ENCODE results near the gene ZNF787.
"Not testable (repeated sequence)": the region's sequence is repeated elsewhere in the genome, so short reads cannot be mapped to it uniquely, and the experiment has no call there.

The ZNF787 gene

DNA sequence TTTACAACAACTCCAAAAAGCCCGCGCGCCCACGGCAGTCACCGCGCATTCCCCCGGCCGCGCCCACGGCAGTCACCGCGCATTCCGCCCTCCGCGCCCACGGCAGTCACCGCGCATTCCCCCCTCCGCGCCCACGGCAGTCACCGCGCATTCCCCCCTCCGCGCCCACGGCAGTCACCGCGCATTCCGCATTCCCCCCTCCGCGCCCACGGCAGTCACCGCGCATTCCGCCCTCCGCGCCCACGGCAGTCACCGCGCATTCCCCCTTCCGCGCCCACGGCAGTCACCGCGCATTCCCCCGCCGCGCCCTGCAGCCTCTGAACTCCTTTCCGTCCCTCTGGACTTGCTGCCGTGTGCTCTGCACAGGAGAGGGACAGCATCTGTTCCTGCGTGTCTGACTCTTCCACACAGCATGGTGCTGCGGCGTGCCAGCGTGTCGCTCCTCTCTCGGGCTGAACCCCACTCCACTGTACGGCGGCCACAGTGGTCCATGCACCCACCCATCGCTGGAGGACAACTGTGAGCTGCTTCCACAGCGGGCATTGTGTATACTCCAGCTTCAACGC lies 15.2 kb downstream of the ZNF787 start:
- DNase-seq (ENCODE audit: low read depth in 2 of 2), result not testable (repeated sequence)

DNA sequence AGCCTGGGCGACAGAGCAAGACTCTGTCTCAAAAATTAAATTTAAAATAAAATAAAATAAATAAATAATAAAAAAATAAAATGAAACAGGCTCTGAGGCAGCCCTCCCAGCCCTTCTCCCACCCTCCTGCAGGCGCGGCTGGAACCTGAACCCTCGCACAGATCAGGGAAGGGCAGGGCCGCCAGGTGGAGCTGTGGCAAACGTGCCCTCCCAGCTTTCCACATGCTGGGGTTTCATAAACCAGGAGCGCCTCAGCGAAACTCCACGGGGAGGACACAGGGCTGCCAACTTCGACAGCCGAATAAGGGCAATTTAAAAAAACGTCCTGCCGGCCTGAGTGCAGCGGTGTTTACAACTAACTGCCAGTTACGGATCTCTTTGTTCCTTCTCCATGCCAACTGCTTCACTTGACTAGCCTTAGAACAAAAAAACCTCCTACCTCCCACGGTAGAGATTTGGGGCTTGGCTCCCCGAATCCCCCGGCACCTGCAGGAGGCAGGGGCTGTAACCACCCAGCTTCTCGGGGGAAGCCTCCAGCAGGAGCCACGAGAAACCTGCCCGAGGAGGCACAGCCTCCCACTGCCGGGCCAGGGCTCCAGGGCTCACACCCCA lies 15.9 kb downstream of the ZNF787 start:
- DNase-seq (ENCODE audit: low read depth in 2 of 2), result peak; percentile 19 to 29

DNA sequence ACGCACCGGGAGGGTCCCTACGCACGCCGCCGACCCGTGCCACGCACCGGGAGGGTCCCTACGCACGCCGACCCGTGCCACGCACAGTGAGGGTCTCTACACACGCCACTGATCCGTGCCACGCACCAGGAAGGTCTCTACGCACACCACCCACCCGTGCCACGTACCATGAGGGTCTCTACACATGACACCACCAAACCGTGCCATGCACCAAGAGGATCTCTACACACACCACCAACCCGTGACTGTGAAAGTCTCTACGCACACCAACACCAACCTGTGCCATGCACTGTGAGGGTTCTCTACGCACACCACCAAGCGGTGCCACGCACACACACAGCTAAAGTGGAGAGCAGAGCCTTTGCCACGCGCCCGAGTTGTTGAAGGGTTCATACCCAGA lies 16.7 kb downstream of the ZNF787 start:
- DNase-seq (ENCODE audit: low read depth in 2 of 2), result no peak

GRCh38 chr19:56103027-56103614 lies 18.0 kb downstream of the ZNF787 start:
- no peak for DNase-seq (ENCODE audit: low read depth in 2 of 2)

DNA sequence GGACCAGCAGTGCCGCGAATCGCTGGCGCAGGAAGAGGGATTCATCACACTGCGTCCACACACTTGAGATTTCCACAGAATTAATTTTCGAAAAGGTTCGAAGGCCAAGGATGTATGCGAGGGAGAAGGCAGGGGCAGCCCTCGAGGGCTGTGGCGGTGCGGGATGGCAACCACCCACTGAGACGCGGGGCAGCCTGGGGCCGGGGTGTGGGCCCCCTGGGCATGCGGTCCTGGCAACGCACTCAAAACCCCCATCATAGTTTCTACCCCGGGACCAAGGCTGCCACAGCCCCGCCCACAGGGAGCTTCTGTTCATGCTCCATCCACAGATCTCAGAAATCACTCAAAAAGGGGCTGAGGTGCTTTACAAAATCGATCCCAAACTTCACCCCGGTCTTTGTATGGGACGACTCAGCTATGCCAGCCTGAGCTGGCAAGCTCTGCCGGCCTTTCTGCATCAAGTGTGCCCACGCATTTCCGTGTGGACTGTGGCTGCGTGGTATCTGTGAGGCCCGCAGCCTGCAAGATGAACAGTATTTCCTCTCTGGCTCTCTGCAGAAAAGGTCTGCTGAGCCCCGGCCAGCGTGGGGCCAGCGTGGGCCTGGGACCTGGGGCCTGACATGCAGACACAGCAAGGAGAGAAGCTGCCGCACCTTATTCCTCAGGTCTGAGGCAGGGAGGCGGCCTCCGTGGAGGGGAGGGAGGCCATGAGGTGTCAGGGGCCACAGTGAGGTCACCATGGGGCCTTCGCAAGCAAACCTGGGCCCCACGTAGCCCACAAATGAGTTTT lies 19.2 kb downstream of the ZNF787 start:
- DNase-seq (ENCODE audit: low read depth in 2 of 2), result no peak

- no peak for DNase-seq (ENCODE audit: low read depth in 2 of 2)
Measured at GRCh38 chr19:56101095-56101494, 20.0 kb downstream of the ZNF787 start.

DNA sequence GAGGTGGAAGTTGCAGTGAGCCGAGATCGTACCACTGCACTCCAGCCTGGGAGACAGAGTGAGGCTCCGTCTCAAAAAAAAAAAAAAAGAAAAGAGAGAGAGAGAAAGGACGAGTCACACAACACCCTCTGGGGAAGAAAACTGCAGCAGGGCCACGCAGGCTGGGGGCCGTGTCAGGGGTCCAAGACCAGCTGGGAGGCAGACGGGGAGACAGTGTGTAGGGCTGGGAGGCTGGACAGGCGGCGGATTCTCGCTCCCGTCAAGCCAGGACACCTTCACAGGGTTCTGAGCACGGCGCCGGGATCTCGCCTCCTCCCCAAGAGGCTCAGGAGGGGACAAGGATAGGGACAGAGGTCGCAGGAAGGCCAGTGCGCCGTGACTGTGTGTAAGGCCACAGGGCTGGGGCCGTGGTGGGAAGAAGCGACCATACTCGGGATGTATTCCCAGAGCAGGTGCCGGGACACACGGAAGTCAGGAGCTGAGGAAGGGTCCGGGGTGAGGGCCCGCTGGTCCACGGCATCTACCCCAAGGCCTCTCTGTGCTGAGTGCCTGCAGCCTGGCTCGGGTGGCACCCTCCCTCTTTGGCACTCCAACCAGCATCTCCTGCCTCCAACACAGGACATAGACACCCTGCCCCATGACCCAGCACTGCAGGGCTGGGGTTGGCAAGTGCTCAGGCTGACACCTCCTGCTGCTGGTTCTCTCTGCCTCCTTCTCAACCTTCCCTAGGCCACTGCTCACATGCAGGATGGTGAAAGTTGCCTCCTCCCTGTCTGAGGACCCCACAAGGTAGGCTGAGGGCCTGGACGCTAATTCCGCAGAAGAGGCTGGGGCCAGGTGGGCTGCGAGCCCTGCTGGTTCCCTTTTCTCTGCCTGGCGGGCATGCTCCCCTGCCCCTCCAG lies 21.2 kb downstream of the ZNF787 start:
- no peak for DNase-seq (ENCODE audit: low read depth in 2 of 2)

DNA sequence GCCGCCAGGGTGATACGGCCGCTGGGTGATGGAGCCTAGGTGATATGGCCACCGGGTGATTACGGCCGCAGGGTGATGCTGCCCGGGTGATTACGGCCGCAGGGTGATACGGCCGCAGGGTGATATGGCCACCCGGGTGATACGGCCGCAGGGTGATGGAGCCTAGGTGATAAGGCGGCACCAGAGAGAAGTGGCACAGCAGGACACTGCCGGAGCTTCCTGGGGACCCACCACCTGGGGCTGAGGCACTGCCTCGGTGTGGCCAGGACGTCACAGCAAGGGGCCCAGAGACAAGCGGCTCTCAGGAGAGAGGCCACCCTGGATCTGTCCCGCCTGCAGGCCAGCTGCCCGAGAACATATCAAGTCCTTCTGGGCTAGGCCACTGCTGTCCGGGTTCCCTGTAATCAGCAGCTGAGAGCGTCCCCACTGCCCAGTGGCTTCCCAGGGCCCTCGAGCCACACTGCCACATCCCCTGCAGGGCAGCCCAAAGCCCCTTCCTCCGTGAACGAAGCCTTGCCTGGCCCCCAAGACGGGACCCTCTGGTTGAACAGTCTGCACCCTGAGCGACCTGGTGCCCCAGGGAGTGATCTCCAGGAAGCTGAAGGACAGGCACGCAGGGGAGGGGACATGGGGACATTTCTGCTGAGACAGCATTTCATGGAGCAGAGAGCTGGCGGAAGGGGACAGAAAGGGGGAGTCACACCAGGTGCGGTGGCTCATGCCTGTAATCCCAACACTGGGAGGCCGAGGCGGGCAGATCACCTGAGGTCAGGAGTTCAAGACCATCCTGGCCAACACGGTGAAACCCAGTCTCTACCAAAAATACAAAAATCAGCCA lies 22.1 kb downstream of the ZNF787 start:
- no peak for DNase-seq (ENCODE audit: low read depth in 2 of 2)

- DNase-seq (ENCODE audit: low read depth in 2 of 2), result not testable (repeated sequence)
Measured at GRCh38 chr19:56098237-56098636, 22.9 kb downstream of the ZNF787 start.

- DNase-seq (ENCODE audit: low read depth in 2 of 2), result no peak
Measured at GRCh38 chr19:56097776-56098175, 23.3 kb downstream of the ZNF787 start.

DNA sequence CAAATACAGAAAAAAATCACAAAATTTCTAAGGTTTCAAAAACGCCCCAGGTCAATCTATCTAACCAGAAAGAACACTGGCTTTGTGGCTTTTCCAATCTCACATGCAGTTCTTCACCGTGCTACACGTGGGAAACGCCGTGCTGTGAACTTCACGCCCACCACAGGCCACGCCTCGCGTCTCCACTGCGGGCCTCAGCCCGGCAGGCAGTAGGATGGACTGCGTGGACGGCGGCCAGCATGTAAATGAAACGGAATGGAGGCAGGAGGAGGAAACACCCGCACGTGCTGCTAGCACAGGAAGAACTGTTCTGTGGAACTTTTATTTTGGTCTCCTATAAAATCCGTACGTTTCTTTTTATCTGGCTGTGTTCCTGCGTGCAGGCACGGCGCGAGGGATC lies 23.8 kb downstream of the ZNF787 start:
- DNase-seq (ENCODE audit: low read depth in 2 of 2), result no peak

DNA sequence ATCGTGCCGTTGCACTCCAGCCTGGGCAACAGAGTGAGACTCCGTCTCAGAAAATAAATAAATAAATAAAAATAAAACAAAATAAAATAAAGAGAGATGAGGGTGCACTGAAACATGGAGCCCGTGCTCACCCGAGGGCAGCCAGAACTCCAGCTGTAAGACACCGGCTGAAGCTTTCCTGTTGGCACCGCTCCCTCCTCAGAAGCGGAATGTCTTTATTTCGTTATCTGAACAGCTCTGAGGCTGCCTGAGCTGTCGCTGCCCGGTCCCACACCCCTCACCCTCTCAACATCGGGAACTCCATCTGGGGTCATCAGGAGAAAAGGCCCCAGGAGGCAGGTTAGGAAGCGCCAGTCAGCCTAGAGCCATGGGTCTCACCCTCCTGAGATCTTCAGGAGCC lies 24.4 kb downstream of the ZNF787 start:
- DNase-seq (ENCODE audit: low read depth in 2 of 2), result no peak

GRCh38 chr19:56094449-56094848 lies 26.6 kb downstream of the ZNF787 start:
- no peak for DNase-seq (ENCODE audit: low read depth in 2 of 2)

- DNase-seq (ENCODE audit: low read depth in 2 of 2), result no peak
Measured at GRCh38 chr19:56092685-56093631, 28.1 kb downstream of the ZNF787 start.

DNA sequence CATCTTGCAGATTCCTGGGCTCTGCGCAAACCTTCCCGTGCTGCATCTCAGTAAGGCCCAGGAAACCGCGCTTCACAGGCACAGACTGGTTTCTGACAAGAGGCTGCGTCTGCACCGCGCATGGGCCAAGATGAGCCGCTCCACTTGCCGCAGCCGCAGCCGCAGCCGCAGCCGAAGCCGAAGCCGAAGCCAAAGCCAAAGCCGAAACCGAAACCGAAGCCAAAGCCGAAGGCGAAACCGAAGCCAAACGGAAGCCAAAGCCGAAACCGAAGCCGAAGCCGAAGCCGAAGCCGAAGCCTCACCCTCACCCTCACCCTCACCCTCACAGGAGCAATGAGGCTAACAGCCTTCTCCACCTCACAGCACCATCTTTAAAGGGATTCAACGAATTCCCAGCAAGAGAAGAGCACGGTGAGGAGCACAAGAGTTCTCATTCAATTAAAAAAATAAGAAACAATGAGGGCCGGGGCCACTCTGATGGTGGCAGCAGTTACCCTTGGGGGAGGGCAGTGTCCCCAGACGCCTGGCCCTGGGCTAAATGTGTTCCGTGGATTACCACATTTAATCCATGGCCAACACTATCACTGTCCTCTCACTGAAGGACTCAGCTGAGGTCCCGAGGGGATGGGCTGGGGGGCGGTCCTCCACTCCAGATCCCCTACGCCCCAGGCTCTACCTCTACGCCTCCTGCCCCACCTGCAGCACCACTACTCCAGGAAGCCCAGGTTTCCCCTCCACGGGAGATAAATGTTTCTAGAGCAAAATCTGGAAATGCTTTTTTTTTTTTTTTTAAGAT lies 29.1 kb downstream of the ZNF787 start:
- no peak for DNase-seq (ENCODE audit: low read depth in 2 of 2)

DNA sequence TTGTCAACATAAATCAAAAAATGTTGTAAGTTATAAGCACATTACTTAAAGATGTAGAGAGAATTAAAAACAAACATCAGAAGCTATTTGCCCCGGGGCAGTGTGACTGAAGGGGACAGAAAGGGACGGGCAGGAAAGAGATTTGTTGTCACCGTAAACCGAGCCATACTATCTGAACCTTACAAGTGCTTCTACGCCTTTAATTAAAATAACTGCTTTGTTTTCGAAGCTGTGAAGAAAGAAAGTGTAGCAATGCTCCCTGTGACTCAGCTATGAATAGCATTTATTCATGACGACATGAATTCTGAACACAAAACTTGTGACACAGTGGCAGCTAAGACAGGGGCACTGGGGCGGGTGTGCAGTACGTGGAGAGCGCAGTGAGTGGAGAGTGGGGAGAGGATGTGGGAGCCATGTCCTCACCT lies 30.0 kb downstream of the ZNF787 start:
- no peak for DNase-seq (ENCODE audit: low read depth in 2 of 2)

DNA sequence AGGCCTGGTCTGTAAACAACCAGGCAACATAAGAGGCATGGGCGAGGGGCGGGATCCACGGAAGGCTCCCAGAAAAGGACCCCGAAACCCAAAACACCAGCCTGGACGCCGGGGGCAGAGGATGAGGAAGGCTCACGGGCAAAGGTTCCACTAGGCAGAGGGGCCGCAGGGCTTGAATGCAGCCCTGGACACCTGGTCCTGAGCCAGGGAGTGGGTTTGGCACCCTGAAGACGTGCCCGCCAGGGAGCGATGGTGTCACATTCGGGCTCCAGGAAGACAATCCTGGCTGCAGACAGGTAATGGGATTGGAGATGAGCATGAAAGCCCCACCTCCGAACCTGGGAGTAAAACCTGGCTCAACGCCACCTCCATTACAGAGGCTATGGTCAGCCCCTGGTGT lies 31.8 kb downstream of the ZNF787 start:
- no peak for DNase-seq (ENCODE audit: low read depth in 2 of 2)

DNA sequence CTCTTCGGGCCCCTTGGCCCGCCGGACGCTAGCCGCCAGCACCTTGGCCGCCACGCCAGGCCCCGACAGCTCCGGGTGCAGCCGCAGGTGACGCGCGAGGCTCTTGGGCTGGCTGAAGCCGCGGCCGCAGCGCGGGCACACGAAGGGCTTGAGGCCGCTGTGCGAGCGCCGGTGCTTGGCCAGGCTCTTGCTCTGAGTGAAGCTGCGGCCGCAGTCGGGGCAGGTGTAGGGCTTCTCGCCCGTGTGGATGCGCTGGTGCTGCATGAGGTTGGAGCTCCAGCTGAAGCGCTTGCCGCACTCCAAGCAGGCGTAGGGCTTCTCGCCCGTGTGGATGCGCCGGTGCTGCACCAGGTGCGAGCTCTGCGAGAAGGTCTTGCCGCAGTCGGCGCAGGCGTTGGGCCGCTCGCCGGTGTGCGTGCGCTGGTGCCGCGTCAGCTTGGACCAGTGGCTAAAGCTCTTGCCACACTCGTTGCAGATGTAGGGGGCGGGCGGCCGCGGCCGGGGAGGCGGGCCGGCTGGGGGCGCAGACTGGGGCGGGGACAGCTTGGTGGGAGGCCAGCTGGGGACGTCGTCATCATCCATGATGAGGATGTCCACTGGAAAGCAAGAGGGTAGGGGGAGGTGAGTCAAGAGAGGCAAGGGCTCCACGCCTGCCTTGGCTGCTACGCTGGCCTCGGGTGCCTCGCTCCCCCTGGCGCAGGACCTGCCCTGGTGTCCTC lies 32.4 kb downstream of the ZNF787 start:
- no peak for DNase-seq (ENCODE audit: low read depth in 2 of 2)

Data from activated CD4-positive, alpha-beta T cell treated with anti-CD3 and anti-CD28 coated beads for 24 hours (primary cell).